GM19455 (cell line): Measurements from ENCODE around the gene C16orf89.

Source experiments
- ATAC-seq: cut with Tn5 transposase; IDR thresholded peaks from one replicate; pipeline ENCODE4 v1.9.1; 2021; ENCODE audit not compliant: unreplicated experiment

The C16orf89 gene

GRCh38 chr16:5006348-5007193 lies 59.2 kb downstream of the C16orf89 start:
- no peak for ATAC-seq

- ATAC-seq = no peak
Measured at GRCh38 chr16:5005916-5006315, 59.8 kb downstream of the C16orf89 start.

GRCh38 chr16:5004311-5004710 lies 61.4 kb downstream of the C16orf89 start:
- ATAC-seq = no peak

GRCh38 chr16:5003828-5004227 lies 61.9 kb downstream of the C16orf89 start:
- ATAC-seq = no peak

GRCh38 chr16:5003211-5003610 lies 62.5 kb downstream of the C16orf89 start:
- ATAC-seq = no peak

GRCh38 chr16:5002699-5003143 lies 63.0 kb downstream of the C16orf89 start:
- no peak for ATAC-seq

GRCh38 chr16:5001986-5002385 lies 63.8 kb downstream of the C16orf89 start:
- no peak for ATAC-seq

- no peak for ATAC-seq
Measured at GRCh38 chr16:5001571-5001970, 64.2 kb downstream of the C16orf89 start.

GRCh38 chr16:5000573-5001001 lies 65.2 kb downstream of the C16orf89 start:
- no peak for ATAC-seq

- ATAC-seq = no peak
Measured at GRCh38 chr16:4994719-4995434, 70.9 kb downstream of the C16orf89 start.
